ENCODE results near the gene AURKA.

DNA sequence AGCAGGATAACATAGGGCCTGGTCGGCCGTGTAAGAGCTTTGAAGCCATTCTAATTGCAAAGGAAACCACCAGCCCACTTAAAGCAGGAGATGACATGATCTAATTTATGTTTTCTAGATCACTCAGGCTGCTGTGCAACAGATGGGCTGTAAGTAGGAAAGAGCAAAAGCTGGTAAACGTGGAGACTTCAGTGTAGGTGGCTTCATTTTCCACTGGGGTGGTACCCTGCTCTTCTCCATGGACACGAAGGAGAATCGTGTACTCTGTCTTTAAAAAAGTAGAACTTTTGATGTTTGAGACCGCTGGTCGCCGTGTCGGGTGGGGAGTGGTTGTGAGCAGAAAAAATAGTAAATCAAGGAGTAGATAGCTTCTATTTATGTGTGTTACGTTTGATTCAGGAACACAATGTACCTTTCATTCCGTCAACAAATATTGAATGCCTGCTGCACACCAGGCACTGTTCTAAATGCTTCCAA, 26.4 kb upstream of the AURKA start:
- TF ChIP-seq, protein P1, sequence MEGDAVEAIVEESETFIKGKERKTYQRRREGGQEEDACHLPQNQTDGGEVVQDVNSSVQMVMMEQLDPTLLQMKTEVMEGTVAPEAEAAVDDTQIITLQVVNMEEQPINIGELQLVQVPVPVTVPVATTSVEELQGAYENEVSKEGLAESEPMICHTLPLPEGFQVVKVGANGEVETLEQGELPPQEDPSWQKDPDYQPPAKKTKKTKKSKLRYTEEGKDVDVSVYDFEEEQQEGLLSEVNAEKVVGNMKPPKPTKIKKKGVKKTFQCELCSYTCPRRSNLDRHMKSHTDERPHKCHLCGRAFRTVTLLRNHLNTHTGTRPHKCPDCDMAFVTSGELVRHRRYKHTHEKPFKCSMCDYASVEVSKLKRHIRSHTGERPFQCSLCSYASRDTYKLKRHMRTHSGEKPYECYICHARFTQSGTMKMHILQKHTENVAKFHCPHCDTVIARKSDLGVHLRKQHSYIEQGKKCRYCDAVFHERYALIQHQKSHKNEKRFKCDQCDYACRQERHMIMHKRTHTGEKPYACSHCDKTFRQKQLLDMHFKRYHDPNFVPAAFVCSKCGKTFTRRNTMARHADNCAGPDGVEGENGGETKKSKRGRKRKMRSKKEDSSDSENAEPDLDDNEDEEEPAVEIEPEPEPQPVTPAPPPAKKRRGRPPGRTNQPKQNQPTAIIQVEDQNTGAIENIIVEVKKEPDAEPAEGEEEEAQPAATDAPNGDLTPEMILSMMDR (IDR thresholded peaks at IDR 0.05), result no peak
- TF ChIP-seq POLR2A (IDR thresholded peaks at IDR 0.05), result no peak
